Measurements from ENCODE around the gene TMEM26.

- no peak for TF ChIP-seq CTCF (conservative IDR thresholded peaks at IDR 0.05; ENCODE audit: low read depth in 2 of 2)
- no peak for TF ChIP-seq EZH2 (IDR thresholded peaks at IDR 0.05; ENCODE audit: low read depth, unreplicated experiment)
- TF ChIP-seq POLR2AphosphoS5 (IDR thresholded peaks at IDR 0.05; ENCODE audit: low read depth) = no peak
- TF ChIP-seq REST (IDR thresholded peaks at IDR 0.05; ENCODE audit: unreplicated experiment) = no peak
- TF ChIP-seq CREB1 (CRISPR knock-in tag; IDR thresholded peaks at IDR 0.05; ENCODE audit: low read depth) = no peak
- TF ChIP-seq EZH2phosphoT487 (IDR thresholded peaks at IDR 0.05; ENCODE audit: unreplicated experiment) = no peak
Observed at GRCh38 chr10:61390851-61391250, 62.3 kb downstream of the TMEM26 start.

Measured in GM23338 (cell line).